HG03460 (cell line): ENCODE measurements around the gene DOC2A.
"Not testable (repeated sequence)": the region's sequence is repeated elsewhere in the genome, so short reads cannot be mapped to it uniquely, and the experiment has no call there.

Experiments used
- ATAC-seq: cut with Tn5 transposase; IDR thresholded peaks from one replicate; pipeline ENCODE4 v1.9.1; 2021; ENCODE audit not compliant: unreplicated experiment

The DOC2A gene

GRCh38 chr16:29973384-29974246 lies 37.2 kb downstream of the DOC2A start, which contains the start of gene TAOK2:
TSS of gene TAOK2 (plus strand) at chr16:29973868. CDS start at chr16:29977773, 3,905 bp downstream.
- ATAC-seq = peak; percentile 89

- ATAC-seq = no peak
Observed at GRCh38 chr16:29972992-29973383, 37.8 kb downstream of the DOC2A start.

- ATAC-seq = no peak
Observed at GRCh38 chr16:29972500-29972899, 38.3 kb downstream of the DOC2A start.

GRCh38 chr16:29971304-29971703 lies 39.5 kb downstream of the DOC2A start:
- ATAC-seq = no peak

GRCh38 chr16:29968205-29968604 lies 42.6 kb downstream of the DOC2A start:
- no peak for ATAC-seq

GRCh38 chr16:29963021-29963743 lies 47.6 kb downstream of the DOC2A start:
- no peak for ATAC-seq

GRCh38 chr16:29962344-29962994 lies 48.4 kb downstream of the DOC2A start:
- ATAC-seq = peak; percentile 5

- peak; percentile 77 for ATAC-seq
Observed at GRCh38 chr16:29961479-29962343, 49.1 kb downstream of the DOC2A start, which contains the start of gene TMEM219. TSS of gene TMEM219 (plus strand) at chr16:29962079. CDS start at chr16:29963144, 1,065 bp downstream.

GRCh38 chr16:29961127-29961478 lies 49.7 kb downstream of the DOC2A start:
- ATAC-seq = no peak

GRCh38 chr16:29959821-29960220 lies 51.0 kb downstream of the DOC2A start:
- ATAC-seq = not testable (repeated sequence)

- no peak for ATAC-seq
Observed at GRCh38 chr16:29959293-29959692, 51.5 kb downstream of the DOC2A start.

GRCh38 chr16:29958756-29959155 lies 52.1 kb downstream of the DOC2A start:
- ATAC-seq = no peak
